Measurements from ENCODE around the gene CCR7.

The CCR7 gene

GRCh38 chr17:40582328-40582901, 17.1 kb upstream of the CCR7 start:
- no peak overlapping the region for H3K4me3 ChIP-seq (ENCODE audit: low read depth, low read length)
- no peak for TF ChIP-seq ZFP69B (tag by site-specific recombination; IDR thresholded peaks at IDR 0.05)
- peak; percentile 86 for TF ChIP-seq SCRT2 (tag by site-specific recombination; IDR thresholded peaks at IDR 0.05)
- TF ChIP-seq ZNF548 (tag by site-specific recombination; IDR thresholded peaks at IDR 0.05) = no peak
- TF ChIP-seq ZNF660 (tag by site-specific recombination; IDR thresholded peaks at IDR 0.05) = no peak
- TF ChIP-seq SCRT1 (tag by site-specific recombination; IDR thresholded peaks at IDR 0.05; ENCODE audit: borderline replicate concordance) = peak; percentile 82; the same call in 1 of the 2 replicates
- TF ChIP-seq ZNF391 (tag by site-specific recombination; IDR thresholded peaks at IDR 0.05; ENCODE audit: borderline replicate concordance, low read depth) = no peak
- TF ChIP-seq ZNF341 (tag by site-specific recombination; IDR thresholded peaks at IDR 0.05; ENCODE audit: low read depth) = no peak
- no peak for TF ChIP-seq BCL6B (tag by site-specific recombination; IDR thresholded peaks at IDR 0.05)
- no peak for TF ChIP-seq ZNF449 (tag by site-specific recombination; IDR thresholded peaks at IDR 0.05)
- TF ChIP-seq ZNF629 (tag by site-specific recombination; IDR thresholded peaks at IDR 0.05) = no peak
- TF ChIP-seq ZNF239 (tag by site-specific recombination; IDR thresholded peaks at IDR 0.05) = no peak
- no peak for TF ChIP-seq ZNF585B (tag by site-specific recombination; IDR thresholded peaks at IDR 0.05)
- no peak for TF ChIP-seq FEZF1 (tag by site-specific recombination; IDR thresholded peaks at IDR 0.05)
- TF ChIP-seq, protein P1, sequence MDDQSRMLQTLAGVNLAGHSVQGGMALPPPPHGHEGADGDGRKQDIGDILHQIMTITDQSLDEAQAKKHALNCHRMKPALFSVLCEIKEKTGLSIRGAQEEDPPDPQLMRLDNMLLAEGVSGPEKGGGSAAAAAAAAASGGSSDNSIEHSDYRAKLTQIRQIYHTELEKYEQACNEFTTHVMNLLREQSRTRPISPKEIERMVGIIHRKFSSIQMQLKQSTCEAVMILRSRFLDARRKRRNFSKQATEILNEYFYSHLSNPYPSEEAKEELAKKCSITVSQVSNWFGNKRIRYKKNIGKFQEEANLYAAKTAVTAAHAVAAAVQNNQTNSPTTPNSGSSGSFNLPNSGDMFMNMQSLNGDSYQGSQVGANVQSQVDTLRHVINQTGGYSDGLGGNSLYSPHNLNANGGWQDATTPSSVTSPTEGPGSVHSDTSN (CRISPR knock-in tag; IDR thresholded peaks at IDR 0.05) = no peak
- TF ChIP-seq YY2 (tag by site-specific recombination; IDR thresholded peaks at IDR 0.05) = no peak
- no peak for TF ChIP-seq ZSCAN23 (tag by site-specific recombination; IDR thresholded peaks at IDR 0.05)
- 0 out of 2 replicates have a peak, but pooled peaks have one; percentile 14 for TF ChIP-seq ZNF513 (tag by site-specific recombination; IDR thresholded peaks at IDR 0.05)
- TF ChIP-seq ZNF549 (tag by site-specific recombination; IDR thresholded peaks at IDR 0.05) = no peak
- ChIA-PET CTCF (interaction anchor here (2.2 kb wide), 1 partner anchor 22 kb away, joined by 6 read pairs; no protein-coding TSS in a partner anchor), POLR2A (no interaction called here)
- no peak overlapping the region for H3K27ac ChIP-seq (ENCODE audit: extremely low read depth, low read depth, low read length)
- H3K4me1 ChIP-seq (ENCODE audit: control insufficient read depth, insufficient read depth, low read length) = no peaks in the 10 kb centered on the region
- no peaks in the 10 kb centered on the region for H3K36me3 ChIP-seq (ENCODE audit: control insufficient read depth in 2 of 2, insufficient read depth in 1 of 2, low read length in 2 of 2)
- no peaks in the 10 kb centered on the region for H3K9me3 ChIP-seq (ENCODE audit: control insufficient read depth, insufficient read depth, low read depth, low read length)

DNA sequence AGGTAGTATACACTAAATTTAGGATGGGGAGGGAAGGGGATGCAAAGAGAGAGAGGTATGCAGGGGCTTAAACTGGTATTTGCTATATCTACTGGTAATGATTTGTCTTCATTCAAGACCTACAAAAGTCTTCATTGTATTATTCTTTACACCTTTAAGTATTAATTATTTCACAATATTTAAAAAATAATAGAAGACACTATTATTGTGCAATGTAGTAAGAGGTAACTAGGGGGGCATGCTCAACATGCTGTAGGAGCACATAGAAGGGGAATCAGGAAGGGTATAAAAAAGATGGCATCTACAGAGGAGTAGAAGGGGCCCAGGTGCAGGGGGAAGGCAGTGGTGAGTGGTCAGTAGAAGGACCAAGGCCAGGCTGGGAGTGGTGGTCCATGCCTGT, 14.9 kb upstream of the CCR7 start:
- TF ChIP-seq ZNF449 (tag by site-specific recombination; IDR thresholded peaks at IDR 0.05) = no peak
- no peak for TF ChIP-seq HOXD13 (CRISPR knock-in tag; IDR thresholded peaks at IDR 0.05; ENCODE audit: borderline replicate concordance)
- TF ChIP-seq ZSCAN30 (tag by site-specific recombination; IDR thresholded peaks at IDR 0.05) = no peak
- TF ChIP-seq ZNF302 (tag by site-specific recombination; IDR thresholded peaks at IDR 0.05; ENCODE audit: low read depth) = no peak
- TF ChIP-seq, protein P2, sequence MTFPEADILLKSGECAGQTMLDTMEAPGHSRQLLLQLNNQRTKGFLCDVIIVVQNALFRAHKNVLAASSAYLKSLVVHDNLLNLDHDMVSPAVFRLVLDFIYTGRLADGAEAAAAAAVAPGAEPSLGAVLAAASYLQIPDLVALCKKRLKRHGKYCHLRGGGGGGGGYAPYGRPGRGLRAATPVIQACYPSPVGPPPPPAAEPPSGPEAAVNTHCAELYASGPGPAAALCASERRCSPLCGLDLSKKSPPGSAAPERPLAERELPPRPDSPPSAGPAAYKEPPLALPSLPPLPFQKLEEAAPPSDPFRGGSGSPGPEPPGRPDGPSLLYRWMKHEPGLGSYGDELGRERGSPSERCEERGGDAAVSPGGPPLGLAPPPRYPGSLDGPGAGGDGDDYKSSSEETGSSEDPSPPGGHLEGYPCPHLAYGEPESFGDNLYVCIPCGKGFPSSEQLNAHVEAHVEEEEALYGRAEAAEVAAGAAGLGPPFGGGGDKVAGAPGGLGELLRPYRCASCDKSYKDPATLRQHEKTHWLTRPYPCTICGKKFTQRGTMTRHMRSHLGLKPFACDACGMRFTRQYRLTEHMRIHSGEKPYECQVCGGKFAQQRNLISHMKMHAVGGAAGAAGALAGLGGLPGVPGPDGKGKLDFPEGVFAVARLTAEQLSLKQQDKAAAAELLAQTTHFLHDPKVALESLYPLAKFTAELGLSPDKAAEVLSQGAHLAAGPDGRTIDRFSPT (tag by site-specific recombination; IDR thresholded peaks at IDR 0.05) = no peak
- POLR2A ChIA-PET = no interaction called here
- Histone ChIP-seq H3K36me3 (ENCODE audit: control insufficient read depth in 2 of 2, insufficient read depth in 1 of 2, low read length in 2 of 2) (no peaks in the 10 kb centered on the region), H3K4me3 (ENCODE audit: low read depth, low read length) (no peak overlapping the region), H3K9me3 (ENCODE audit: control insufficient read depth, insufficient read depth, low read depth, low read length) (no peaks in the 10 kb centered on the region), H3K4me1 (ENCODE audit: control insufficient read depth, insufficient read depth, low read length) (no peaks in the 10 kb centered on the region), H3K27ac (ENCODE audit: extremely low read depth, low read depth, low read length) (no peak overlapping the region)
- CTCF ChIA-PET = interaction anchor here (1.1 kb wide), 1 partner anchor 35 kb away, joined by 4 read pairs; no protein-coding TSS in a partner anchor

Measured in HEK293 (cell line).